CD4-positive, alpha-beta T cell (primary cell): Measurements from ENCODE around the gene GARIN5A. TPM values are rescaled to one million over a fixed set of nuclear protein-coding genes. Genes with fewer than 3 reads are reported as not detected.

Source experiments
- ATAC-seq: fragments of 200-7000 bp; cut with Tn5 transposase; one replicate; pipeline ENCODE4 v1.10.0; 2022; ENCODE audit warnings: mild to moderate bottlenecking; ENCODE audit not compliant: poor library complexity
- CTCF ChIA-PET: fragments of 350-600 bp; sonication (Branson Sonifier 250); formaldehyde crosslinking; loops from one replicate; lab custom pipeline; 2021; ENCODE audit warnings: antibody characterized with exemption, inconsistent platforms; lab: Charles Lee
- POLR2A ChIA-PET: fragments of 350-600 bp; sonication (Branson Sonifier 250); formaldehyde crosslinking; loops from one replicate; lab custom pipeline; 2021; ENCODE audit warnings: antibody characterized with exemption, inconsistent platforms; lab: Charles Lee
- DNase-seq, 14 experiments: peaks; one replicate each; pipeline ENCODE4 v3.0.0-alpha.2; 2013 to 2020; ENCODE audit warnings: mixed read lengths in 2 of 14
- H3K27ac ChIP-seq, 2 donors: one replicate each; pipeline versions ENCODE4 v1.5.1 to v1.7.0; 2013; ENCODE audit warnings: low read length in 2 of 2, low read depth in 1 of 2, mild to moderate bottlenecking in 1 of 2
- H3K27me3 ChIP-seq, 2 experiments: 1 replicate in 1 of 2; 2 replicates in 1 of 2; pipeline versions ENCODE4 v1.6.1 to v1.7.0; 2013; ENCODE audit warnings: low read length in 2 of 2, control low read depth in 1 of 2, mild to moderate bottlenecking in 1 of 2, moderate library complexity in 1 of 2; ENCODE audit not compliant: insufficient read depth in 2 of 2, control insufficient read depth in 1 of 2
- H3K36me3 ChIP-seq: one replicate; pipeline ENCODE4 v1.6.1; 2013; ENCODE audit warnings: low read length, control low read depth; ENCODE audit not compliant: insufficient read depth
- H3K4me1 ChIP-seq: one replicate; pipeline ENCODE4 v1.6.1; 2013; ENCODE audit warnings: low read length, control low read depth; ENCODE audit not compliant: insufficient read depth
- H3K4me3 ChIP-seq: one replicate; pipeline ENCODE4 v1.5.1; 2013; ENCODE audit warnings: mild to moderate bottlenecking, low read length, moderate library complexity
- H3K9me3 ChIP-seq, 2 experiments: 1 replicate in 1 of 2; 2 replicates in 1 of 2; pipeline versions ENCODE4 v1.6.1 to v1.7.0; 2013; ENCODE audit warnings: low read length in 2 of 2, mild to moderate bottlenecking in 2 of 2, control low read depth in 1 of 2, moderate library complexity in 1 of 2; ENCODE audit not compliant: control insufficient read depth in 1 of 2, insufficient read depth in 1 of 2
- H3K27ac Mint-ChIP-seq: one replicate; pipeline ENCODE4 v1.8.0; 2020; ENCODE audit warnings: mixed read lengths
- H3K27me3 Mint-ChIP-seq: one replicate; pipeline ENCODE4 v1.8.0; 2021; ENCODE audit warnings: mixed read lengths
- H3K36me3 Mint-ChIP-seq: one replicate; pipeline ENCODE4 v1.8.0; 2021; ENCODE audit warnings: low read depth, mixed read lengths
- H3K4me1 Mint-ChIP-seq: one replicate; pipeline ENCODE4 v1.8.0; 2021; ENCODE audit warnings: low read depth, mixed read lengths
- H3K4me3 Mint-ChIP-seq: one replicate; pipeline ENCODE4 v1.8.0; 2020; ENCODE audit warnings: mild to moderate bottlenecking, mixed read lengths
- H3K9me3 Mint-ChIP-seq: one replicate; pipeline ENCODE4 v1.8.0; 2020; ENCODE audit warnings: mixed read lengths
- intact Hi-C, 2 experiments: fragments of 100-400 bp; cut with DNase I in 1 of 2; cut with micrococcal nuclease in 1 of 2; formaldehyde crosslinking; loops; one replicate each; pipeline versions ENCODE4 v1.15.1 to v1.9.0; 2023 to 2025; cut with DNase I, micrococcal nuclease
- total RNA-seq, 174 experiments: library from RNA in 2 of 174; stranded (reverse) in 2 of 174; gene quantifications; one replicate each; pipeline ENCODE4 v1.2.3 and lab custom pipeline; 2021 to 2026
- TF ChIP-seq, protein P1 (sequence below): fragments of 200-600 bp; IDR thresholded peaks from one replicate; pipeline ENCODE4 v1.8.0; 2022; ENCODE audit warnings: antibody characterized with exemption, mild to moderate bottlenecking

The GARIN5A gene
- total RNA-seq, 2 experiments from 2014 or later = 0.50 TPM; not detected in 1

DNA sequence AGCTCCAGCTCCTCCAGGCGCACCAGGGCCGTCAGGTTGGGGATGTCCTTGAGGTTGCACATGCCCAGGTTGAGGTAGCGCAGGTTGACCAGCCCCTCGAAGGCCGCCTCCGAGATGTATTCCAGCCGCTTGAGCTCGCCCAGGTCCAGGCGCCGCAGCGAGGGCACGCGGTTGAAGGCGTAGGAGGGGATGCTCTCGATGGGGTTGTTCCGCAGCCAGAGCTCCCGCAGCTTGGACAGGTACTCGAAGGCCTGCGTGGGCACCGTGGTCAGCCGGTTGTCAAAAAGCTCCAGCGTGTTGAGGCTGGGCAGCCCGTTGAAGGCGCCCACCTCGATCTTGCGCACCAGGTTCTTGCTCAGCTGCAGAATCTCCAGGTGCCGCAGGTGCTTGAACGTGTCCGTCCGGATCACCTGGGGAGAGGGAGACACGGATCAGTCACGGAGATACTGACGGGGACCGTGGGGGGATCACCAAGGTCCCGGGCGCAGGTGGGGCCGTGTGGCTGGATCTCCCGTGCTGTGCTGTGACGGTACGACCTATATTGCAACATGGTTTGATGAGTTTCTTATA is 42.4 kb upstream of the GARIN5A start:
- ATAC-seq (no peak), DNase-seq (no peak)
- Histone ChIP-seq H3K9me3 (peaks cover 0 to 17% of the 10 kb centered on the region in 2 experiments), H3K4me3 (no peak overlapping the region), H3K36me3 (no peaks in the 10 kb centered on the region), H3K27ac (no peak overlapping the region), H3K4me1 (no peaks in the 10 kb centered on the region), H3K27me3 (no peaks in the 10 kb centered on the region)
- Mint-ChIP-seq H3K4me3 (no peak overlapping the region), H3K4me1 (no peaks in the 10 kb centered on the region), H3K36me3 (no peaks in the 10 kb centered on the region), H3K9me3 (no peaks in the 10 kb centered on the region), H3K27ac (no peak overlapping the region), H3K27me3 (peaks cover 10% of the 10 kb centered on the region)
- TF ChIP-seq, protein P1, sequence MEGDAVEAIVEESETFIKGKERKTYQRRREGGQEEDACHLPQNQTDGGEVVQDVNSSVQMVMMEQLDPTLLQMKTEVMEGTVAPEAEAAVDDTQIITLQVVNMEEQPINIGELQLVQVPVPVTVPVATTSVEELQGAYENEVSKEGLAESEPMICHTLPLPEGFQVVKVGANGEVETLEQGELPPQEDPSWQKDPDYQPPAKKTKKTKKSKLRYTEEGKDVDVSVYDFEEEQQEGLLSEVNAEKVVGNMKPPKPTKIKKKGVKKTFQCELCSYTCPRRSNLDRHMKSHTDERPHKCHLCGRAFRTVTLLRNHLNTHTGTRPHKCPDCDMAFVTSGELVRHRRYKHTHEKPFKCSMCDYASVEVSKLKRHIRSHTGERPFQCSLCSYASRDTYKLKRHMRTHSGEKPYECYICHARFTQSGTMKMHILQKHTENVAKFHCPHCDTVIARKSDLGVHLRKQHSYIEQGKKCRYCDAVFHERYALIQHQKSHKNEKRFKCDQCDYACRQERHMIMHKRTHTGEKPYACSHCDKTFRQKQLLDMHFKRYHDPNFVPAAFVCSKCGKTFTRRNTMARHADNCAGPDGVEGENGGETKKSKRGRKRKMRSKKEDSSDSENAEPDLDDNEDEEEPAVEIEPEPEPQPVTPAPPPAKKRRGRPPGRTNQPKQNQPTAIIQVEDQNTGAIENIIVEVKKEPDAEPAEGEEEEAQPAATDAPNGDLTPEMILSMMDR = no peak
- ChIA-PET CTCF (no interaction called here), POLR2A (no interaction called here)
- intact Hi-C loops = no loop called here

DNA sequence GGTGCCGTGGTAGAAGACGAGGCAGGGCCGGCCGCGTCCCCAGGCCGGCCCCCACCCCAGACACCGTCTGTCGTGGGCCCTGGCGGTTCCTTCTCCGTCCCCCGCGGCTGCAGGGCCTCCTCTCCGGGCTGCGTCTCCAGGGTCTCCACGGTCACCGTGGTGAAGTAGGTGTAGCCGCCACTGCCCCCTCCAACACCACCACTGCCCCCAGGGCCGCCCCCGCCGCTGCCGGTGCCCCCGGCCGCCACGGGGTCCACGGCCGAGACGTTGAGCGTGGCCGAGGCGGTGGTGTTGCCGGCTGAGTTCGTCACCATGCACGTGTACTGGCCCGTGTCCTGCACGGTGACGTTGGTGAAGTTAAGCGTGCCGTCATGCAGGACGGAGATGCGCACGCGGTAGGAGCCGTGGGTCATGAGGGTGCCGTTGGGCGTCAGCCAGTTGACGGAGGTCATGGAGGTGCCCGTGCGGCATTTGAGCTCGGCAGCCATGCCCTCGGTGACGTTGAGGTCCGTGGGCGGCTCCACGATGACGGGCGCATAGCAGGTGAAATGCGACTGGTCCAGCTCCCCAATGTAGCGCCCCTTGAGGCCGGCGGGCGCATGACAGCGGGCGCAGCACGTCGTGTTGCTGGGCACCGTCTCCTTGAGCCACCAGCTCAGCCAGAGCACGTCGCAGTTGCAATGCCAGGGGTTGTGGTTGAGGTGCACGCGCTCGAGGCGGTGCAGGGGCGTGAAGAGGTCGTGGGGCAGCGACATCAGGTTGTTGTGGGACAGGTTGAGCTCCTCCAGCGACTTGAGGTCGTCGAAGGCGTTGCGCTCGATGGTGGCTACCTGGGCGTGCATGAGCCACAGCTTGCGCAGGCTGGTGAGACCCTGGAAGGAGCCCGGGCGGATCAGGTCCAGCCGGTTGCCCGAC is 41.7 kb upstream of the GARIN5A start:
- Histone ChIP-seq H3K27me3 (peaks cover 0 to 4% of the 10 kb centered on the region in 2 experiments), H3K27ac (no peak overlapping the region), H3K36me3 (no peaks in the 10 kb centered on the region), H3K9me3 (peaks cover 0 to 17% of the 10 kb centered on the region in 2 experiments), H3K4me1 (no peaks in the 10 kb centered on the region), H3K4me3 (no peak overlapping the region)
- peak in 1 of 14 experiments; percentile 34 for DNase-seq
- Mint-ChIP-seq H3K9me3 (no peaks in the 10 kb centered on the region), H3K4me1 (no peaks in the 10 kb centered on the region), H3K27ac (no peak overlapping the region), H3K36me3 (no peaks in the 10 kb centered on the region), H3K27me3 (peaks cover 10% of the 10 kb centered on the region), H3K4me3 (no peak overlapping the region)
- ATAC-seq = no peak
- intact Hi-C loops = no loop called here
- ChIA-PET CTCF (no interaction called here), POLR2A (no interaction called here)
- TF ChIP-seq, protein P1 = no peak

DNA sequence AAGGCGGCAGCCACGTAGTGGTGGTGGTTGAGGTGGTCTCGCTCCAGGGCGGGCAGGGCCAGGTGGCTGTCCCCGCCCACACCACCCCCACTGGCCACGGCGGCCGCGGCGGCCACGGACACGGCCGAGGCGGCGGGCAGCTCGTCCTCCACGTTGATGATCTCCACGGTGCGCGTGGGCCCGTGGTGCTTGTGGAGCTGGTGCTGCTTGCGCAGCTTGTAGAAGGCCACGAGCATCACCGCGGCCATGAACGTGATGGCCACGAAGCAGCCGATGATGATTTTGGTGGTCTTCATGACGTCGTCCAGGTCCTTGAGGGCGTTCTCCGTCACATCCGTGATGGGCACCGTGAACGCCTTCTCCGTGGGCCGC is 41.0 kb upstream of the GARIN5A start:
- DNase-seq = no peak

More for the DNA sequence above, 41.0 kb upstream of the GARIN5A start:
- intact Hi-C loops = no loop called here
- Mint-ChIP-seq H3K27ac (no peak overlapping the region), H3K4me3 (no peak overlapping the region), H3K27me3 (peaks cover 10% of the 10 kb centered on the region), H3K36me3 (no peaks in the 10 kb centered on the region), H3K9me3 (no peaks in the 10 kb centered on the region), H3K4me1 (no peaks in the 10 kb centered on the region)
- ATAC-seq = no peak
- Histone ChIP-seq H3K36me3 (no peaks in the 10 kb centered on the region), H3K9me3 (peaks cover 0 to 17% of the 10 kb centered on the region in 2 experiments), H3K27me3 (peaks cover 0 to 4% of the 10 kb centered on the region in 2 experiments), H3K4me1 (no peaks in the 10 kb centered on the region), H3K4me3 (no peak overlapping the region), H3K27ac (no peak overlapping the region)
- ChIA-PET POLR2A (no interaction called here), CTCF (no interaction called here)
- TF ChIP-seq, protein P1 = no peak
